ENCODE results near the gene NPM3.

GRCh38 chr10:101752241-101752640 lies 31.0 kb downstream of the NPM3 start:
- TF ChIP-seq CTCF (IDR thresholded peaks at IDR 0.05) = no peak
- no peak for TF ChIP-seq ZBTB43 (CRISPR knock-in tag; IDR thresholded peaks at IDR 0.05)
- TF ChIP-seq ATF6 (CRISPR knock-in tag; IDR thresholded peaks at IDR 0.05) = no peak
- TF ChIP-seq NR2C2 (CRISPR knock-in tag; IDR thresholded peaks at IDR 0.05) = no peak
- no peak for TF ChIP-seq ATF3 (CRISPR knock-in tag; conservative IDR thresholded peaks at IDR 0.05)
